ENCODE data around the gene SCRN1.

GRCh38 chr7:29896685-29897411 lies 92.8 kb downstream of the SCRN1 start:
- TF ChIP-seq CTCF (IDR thresholded peaks at IDR 0.05) (no peak), POLR2AphosphoS5 (IDR thresholded peaks at IDR 0.05) (no peak)
